Prostate gland (tissue), 2 donors: ENCODE results near the gene KCNIP3.

Experiments
- POLR2A ChIP-seq: fragments of 450-650 bp; IDR thresholded peaks from one replicate; pipeline ENCODE4 v1.6.1; 2016; ENCODE audit warnings: antibody characterized with exemption, mild to moderate bottlenecking
- POLR2AphosphoS5 ChIP-seq: sonication (generic); formaldehyde crosslinking; IDR thresholded peaks from one replicate; pipeline ENCODE4 v1.6.1; 2017; ENCODE audit warnings: antibody characterized with exemption
- TF ChIP-seq, protein P1 (sequence below), 4 experiments: fragments of 200-600 bp in 2 of 4; fragments of 450-650 bp in 2 of 4; sonication (generic) in 2 of 4; IDR thresholded peaks; 1 replicate in 3 of 4; 2 replicates in 1 of 4; pipeline ENCODE4 v1.5.1; 2016 to 2019; ENCODE audit warnings: antibody characterized with exemption in 4 of 4, mild to moderate bottlenecking in 2 of 4, moderate library complexity in 2 of 4

DNA sequence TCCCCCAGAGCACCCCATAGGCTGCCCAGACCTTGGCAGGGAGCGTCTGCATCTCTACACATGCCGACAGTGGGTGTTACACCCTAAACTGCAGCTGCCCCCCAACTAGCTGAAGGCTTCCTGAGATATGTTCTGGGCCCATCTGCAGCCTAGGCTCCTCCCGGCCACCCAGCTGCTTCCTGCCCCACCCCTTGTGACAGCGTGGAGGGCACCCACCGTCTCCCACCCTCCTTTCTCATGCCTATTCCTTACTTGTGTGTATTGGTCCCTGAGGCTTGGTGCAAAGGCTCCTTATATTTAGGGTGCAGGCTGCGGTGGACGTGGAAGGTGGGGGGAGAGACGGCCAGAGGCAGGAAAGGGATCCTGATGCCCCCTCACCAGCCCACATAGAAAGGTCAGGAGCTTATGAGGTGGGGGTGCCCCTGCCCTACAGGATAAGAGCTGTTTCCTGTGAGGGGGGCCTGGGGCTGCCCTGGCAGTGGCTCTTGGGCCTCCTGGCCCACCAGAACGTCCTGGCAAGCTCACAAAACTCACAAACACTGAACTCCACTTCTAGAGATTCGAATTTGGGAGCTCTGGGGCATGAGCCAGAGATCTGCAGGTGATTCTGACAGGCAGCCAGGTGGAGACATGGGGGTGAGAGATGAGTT lies 30.2 kb upstream of the KCNIP3 start:
- TF ChIP-seq, protein P1, sequence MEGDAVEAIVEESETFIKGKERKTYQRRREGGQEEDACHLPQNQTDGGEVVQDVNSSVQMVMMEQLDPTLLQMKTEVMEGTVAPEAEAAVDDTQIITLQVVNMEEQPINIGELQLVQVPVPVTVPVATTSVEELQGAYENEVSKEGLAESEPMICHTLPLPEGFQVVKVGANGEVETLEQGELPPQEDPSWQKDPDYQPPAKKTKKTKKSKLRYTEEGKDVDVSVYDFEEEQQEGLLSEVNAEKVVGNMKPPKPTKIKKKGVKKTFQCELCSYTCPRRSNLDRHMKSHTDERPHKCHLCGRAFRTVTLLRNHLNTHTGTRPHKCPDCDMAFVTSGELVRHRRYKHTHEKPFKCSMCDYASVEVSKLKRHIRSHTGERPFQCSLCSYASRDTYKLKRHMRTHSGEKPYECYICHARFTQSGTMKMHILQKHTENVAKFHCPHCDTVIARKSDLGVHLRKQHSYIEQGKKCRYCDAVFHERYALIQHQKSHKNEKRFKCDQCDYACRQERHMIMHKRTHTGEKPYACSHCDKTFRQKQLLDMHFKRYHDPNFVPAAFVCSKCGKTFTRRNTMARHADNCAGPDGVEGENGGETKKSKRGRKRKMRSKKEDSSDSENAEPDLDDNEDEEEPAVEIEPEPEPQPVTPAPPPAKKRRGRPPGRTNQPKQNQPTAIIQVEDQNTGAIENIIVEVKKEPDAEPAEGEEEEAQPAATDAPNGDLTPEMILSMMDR (IDR thresholded peaks at IDR 0.05), result no peak
- TF ChIP-seq POLR2A, result no peak
- TF ChIP-seq POLR2AphosphoS5, result no peak
